WTC11 (cell line): ENCODE measurements around the gene ATP1B3. TPM values are rescaled to one million over a fixed set of nuclear protein-coding genes. Genes with fewer than 3 reads are reported as not detected.

Experiments
- ATAC-seq: fragments of 200-7000 bp; cut with Tn5 transposase; 2 replicates; pipeline ENCODE4 v1.10.0; 2021; ENCODE audit warnings: mild to moderate bottlenecking, moderate library complexity
- CTCF ChIA-PET: fragments of 300-600 bp; sonication (Branson Sonifier 250); formaldehyde crosslinking; loops from one replicate; lab custom pipeline; 2021; ENCODE audit warnings: antibody characterized with exemption; lab: Charles Lee
- POLR2A ChIA-PET: fragments of 350-600 bp; sonication (Branson Sonifier 250); formaldehyde crosslinking; loops from one replicate; lab custom pipeline; 2021; ENCODE audit warnings: antibody characterized with exemption; lab: Charles Lee
- DNase-seq: peaks from one replicate; pipeline ENCODE4 v3.0.0; 2021; ENCODE audit warnings: low spot score
- H3K27ac Mint-ChIP-seq: 2 replicates; pipeline ENCODE4 v1.8.0; 2021; ENCODE audit warnings: mixed read lengths
- H3K27me3 Mint-ChIP-seq: 2 replicates; pipeline ENCODE4 v1.8.0; 2021; ENCODE audit warnings: low read depth, mild to moderate bottlenecking, moderate library complexity, mixed read lengths
- H3K36me3 Mint-ChIP-seq: 2 replicates; pipeline ENCODE4 v1.8.0; 2021; ENCODE audit warnings: mixed read lengths
- H3K4me1 Mint-ChIP-seq: 2 replicates; pipeline ENCODE4 v1.8.0; 2022; ENCODE audit warnings: mixed read lengths
- H3K4me3 Mint-ChIP-seq: 2 replicates; pipeline ENCODE4 v1.8.0; 2021; ENCODE audit warnings: mild to moderate bottlenecking, moderate library complexity, mixed read lengths
- H3K9me3 Mint-ChIP-seq: 2 replicates; pipeline ENCODE4 v1.8.0; 2021; ENCODE audit warnings: mixed read lengths
- ARID4B ChIP-seq: sonication (generic); formaldehyde crosslinking; IDR thresholded peaks from 2 replicates; pipeline ENCODE4 v1.8.0; 2023; ENCODE audit warnings: missing genetic modification reagents, mild to moderate bottlenecking, borderline replicate concordance
- ATF3 ChIP-seq: sonication (generic); formaldehyde crosslinking; conservative IDR thresholded peaks from 2 replicates; pipeline ENCODE4 v1.8.1; 2022; ENCODE audit warnings: mild to moderate bottlenecking, missing genetic modification reagents
- CDX4 ChIP-seq: fragments of 250-450 bp; sonication (Bioruptor Pico); IDR thresholded peaks from 2 replicates; pipeline ENCODE4 v1.9.0; 2021; ENCODE audit warnings: moderate library complexity, mild to moderate bottlenecking, inconsistent platforms, borderline replicate concordance
- CREB1 ChIP-seq: sonication (generic); formaldehyde crosslinking; IDR thresholded peaks from 2 replicates; pipeline ENCODE4 v1.8.0; 2023; ENCODE audit warnings: mild to moderate bottlenecking, missing genetic modification reagents
- EMX1 ChIP-seq: fragments of 250-450 bp; sonication (Bioruptor Pico); IDR thresholded peaks from 2 replicates; pipeline ENCODE4 v1.8.0; 2021; ENCODE audit warnings: mild to moderate bottlenecking
- KAT7 ChIP-seq: sonication (generic); formaldehyde crosslinking; IDR thresholded peaks from 2 replicates; pipeline ENCODE4 v1.8.1; 2023; ENCODE audit warnings: missing genetic modification reagents, mild to moderate bottlenecking, borderline replicate concordance
- NFATC4 ChIP-seq: fragments of 250-450 bp; sonication (Bioruptor Pico); IDR thresholded peaks from 2 replicates; pipeline ENCODE4 v1.9.0; 2021; ENCODE audit warnings: mild to moderate bottlenecking
- RELA ChIP-seq: sonication (generic); formaldehyde crosslinking; IDR thresholded peaks from 2 replicates; pipeline ENCODE4 v1.8.1; 2022; ENCODE audit warnings: missing genetic modification reagents, mild to moderate bottlenecking, borderline replicate concordance
- STAT6 ChIP-seq: sonication (generic); formaldehyde crosslinking; conservative IDR thresholded peaks from 2 replicates; pipeline ENCODE4 v1.8.1; 2023; ENCODE audit warnings: mild to moderate bottlenecking, low read depth, missing genetic modification reagents, moderate library complexity
- ZBTB43 ChIP-seq: sonication (generic); formaldehyde crosslinking; IDR thresholded peaks from 2 replicates; pipeline ENCODE4 v1.8.1; 2023; ENCODE audit warnings: mild to moderate bottlenecking, missing genetic modification reagents
- ZNF317 ChIP-seq: sonication (generic); formaldehyde crosslinking; IDR thresholded peaks from 2 replicates; pipeline ENCODE4 v1.8.1; 2023; ENCODE audit warnings: low read depth, mild to moderate bottlenecking, moderate library complexity, missing genetic modification reagents, borderline replicate concordance
- ZNF396 ChIP-seq: fragments of 250-450 bp; sonication (Bioruptor Pico); IDR thresholded peaks from 2 replicates; pipeline ENCODE4 v1.8.0; 2021; ENCODE audit warnings: mild to moderate bottlenecking, moderate library complexity, borderline replicate concordance
- total RNA-seq: library from RNA; stranded (reverse); gene quantifications from 3 replicates; pipeline ENCODE4 v1.2.3, GENCODE V29; 2021
- TF ChIP-seq, protein P1 (sequence below): fragments of 250-450 bp; sonication (Bioruptor Pico); IDR thresholded peaks from 2 replicates; pipeline ENCODE4 v2.1.2; 2022; ENCODE audit warnings: mild to moderate bottlenecking, moderate library complexity
- TF ChIP-seq, protein P2 (sequence below): sonication (generic); formaldehyde crosslinking; IDR thresholded peaks from 2 replicates; pipeline ENCODE4 v1.8.0; 2023; ENCODE audit warnings: mild to moderate bottlenecking, missing genetic modification reagents
- TF ChIP-seq, protein P3 (sequence below): sonication (generic); formaldehyde crosslinking; IDR thresholded peaks from 2 replicates; pipeline ENCODE4 v1.8.0; 2022; ENCODE audit warnings: mild to moderate bottlenecking, missing genetic modification reagents

Gene ATP1B3
- total RNA-seq, 1 experiment from 2014 or later: 189 TPM

DNA sequence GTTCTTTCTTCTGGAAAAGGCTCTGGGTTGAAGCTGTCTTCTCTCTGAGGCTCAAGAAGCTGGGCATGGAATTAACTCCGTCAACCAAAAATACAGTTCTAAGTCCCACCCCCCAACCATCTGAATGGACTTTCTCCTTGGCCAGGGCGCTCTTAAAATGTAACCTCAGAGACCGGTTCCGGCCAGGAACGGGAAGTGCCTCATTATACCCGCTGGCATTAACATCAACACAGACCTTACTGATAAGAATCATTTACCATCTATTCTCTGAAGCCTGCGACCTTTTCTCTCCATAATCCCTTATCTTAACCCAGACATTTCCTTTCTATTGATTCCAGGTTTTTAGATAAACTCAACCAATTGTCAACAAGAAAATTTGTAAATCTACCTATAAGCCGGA is 64.7 kb downstream of the ATP1B3 start:
- Mint-ChIP-seq H3K4me1 (peaks cover 7% of the 10 kb centered on the region), H3K36me3 (no peaks in the 10 kb centered on the region), H3K27me3 (no peaks in the 10 kb centered on the region), H3K4me3 (no peak overlapping the region), H3K27ac (no peak overlapping the region; the same call in 1 of the 2 replicates), H3K9me3 (no peaks in the 10 kb centered on the region)
- TF ChIP-seq ATF3 (CRISPR knock-in tag): no peak
- no peak for TF ChIP-seq NFATC4
- TF ChIP-seq RELA (CRISPR knock-in tag): no peak
- TF ChIP-seq ZNF317: no peak
- TF ChIP-seq ZBTB43 (CRISPR knock-in tag): no peak
- no peak for TF ChIP-seq ZNF396
- TF ChIP-seq, protein P1, sequence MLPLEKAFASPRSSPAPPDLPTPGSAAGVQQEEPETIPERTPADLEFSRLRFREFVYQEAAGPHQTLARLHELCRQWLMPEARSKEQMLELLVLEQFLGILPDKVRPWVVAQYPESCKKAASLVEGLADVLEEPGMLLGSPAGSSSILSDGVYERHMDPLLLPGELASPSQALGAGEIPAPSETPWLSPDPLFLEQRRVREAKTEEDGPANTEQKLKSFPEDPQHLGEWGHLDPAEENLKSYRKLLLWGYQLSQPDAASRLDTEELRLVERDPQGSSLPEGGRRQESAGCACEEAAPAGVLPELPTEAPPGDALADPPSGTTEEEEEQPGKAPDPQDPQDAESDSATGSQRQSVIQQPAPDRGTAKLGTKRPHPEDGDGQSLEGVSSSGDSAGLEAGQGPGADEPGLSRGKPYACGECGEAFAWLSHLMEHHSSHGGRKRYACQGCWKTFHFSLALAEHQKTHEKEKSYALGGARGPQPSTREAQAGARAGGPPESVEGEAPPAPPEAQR: no peak
- DNase-seq (no peak), ATAC-seq (no peak)
- ChIA-PET CTCF (interaction anchor here (0.6 to 1.5 kb wide), 5 partner anchors 144 to 898 kb away, joined by 3 to 4 read pairs (median 3); no protein-coding TSS in a partner anchor), POLR2A (no interaction called here)

DNA sequence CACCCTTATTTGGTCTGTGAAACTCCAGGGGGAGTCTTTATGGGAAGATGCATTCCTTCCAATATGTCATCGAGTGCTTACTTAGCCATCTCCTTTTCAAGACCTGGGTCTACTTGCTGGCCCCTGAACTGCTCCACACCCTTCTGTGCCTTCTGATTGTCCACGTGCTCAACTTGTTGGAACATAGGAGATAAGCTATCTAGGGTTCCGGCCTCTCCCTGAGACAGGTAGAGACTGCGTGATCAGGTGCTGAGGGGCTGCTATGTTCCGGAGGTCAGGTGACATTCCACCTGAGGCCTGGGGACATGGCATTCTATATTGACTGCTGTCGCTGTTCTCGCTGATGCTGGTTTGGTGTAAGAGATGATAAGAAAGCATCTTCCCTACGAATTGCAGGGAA is 65.6 kb downstream of the ATP1B3 start:
- peaks cover 7% of the 10 kb centered on the region for H3K4me1 Mint-ChIP-seq
- H3K27ac Mint-ChIP-seq: no peak overlapping the region
- DNase-seq: no peak
- ChIA-PET POLR2A (no interaction called here), CTCF (no interaction called here)
- H3K4me3 Mint-ChIP-seq: no peak overlapping the region
- H3K27me3 Mint-ChIP-seq: no peaks in the 10 kb centered on the region
- no peak for ATAC-seq
- H3K36me3 Mint-ChIP-seq: no peaks in the 10 kb centered on the region
- no peaks in the 10 kb centered on the region for H3K9me3 Mint-ChIP-seq
- TF ChIP-seq CDX4 (CRISPR knock-in tag) (no peak), EMX1 (CRISPR knock-in tag) (no peak), STAT6 (CRISPR knock-in tag) (no peak), CREB1 (CRISPR knock-in tag) (no peak), KAT7 (no peak), ARID4B (CRISPR knock-in tag) (no peak)
- TF ChIP-seq, protein P2, sequence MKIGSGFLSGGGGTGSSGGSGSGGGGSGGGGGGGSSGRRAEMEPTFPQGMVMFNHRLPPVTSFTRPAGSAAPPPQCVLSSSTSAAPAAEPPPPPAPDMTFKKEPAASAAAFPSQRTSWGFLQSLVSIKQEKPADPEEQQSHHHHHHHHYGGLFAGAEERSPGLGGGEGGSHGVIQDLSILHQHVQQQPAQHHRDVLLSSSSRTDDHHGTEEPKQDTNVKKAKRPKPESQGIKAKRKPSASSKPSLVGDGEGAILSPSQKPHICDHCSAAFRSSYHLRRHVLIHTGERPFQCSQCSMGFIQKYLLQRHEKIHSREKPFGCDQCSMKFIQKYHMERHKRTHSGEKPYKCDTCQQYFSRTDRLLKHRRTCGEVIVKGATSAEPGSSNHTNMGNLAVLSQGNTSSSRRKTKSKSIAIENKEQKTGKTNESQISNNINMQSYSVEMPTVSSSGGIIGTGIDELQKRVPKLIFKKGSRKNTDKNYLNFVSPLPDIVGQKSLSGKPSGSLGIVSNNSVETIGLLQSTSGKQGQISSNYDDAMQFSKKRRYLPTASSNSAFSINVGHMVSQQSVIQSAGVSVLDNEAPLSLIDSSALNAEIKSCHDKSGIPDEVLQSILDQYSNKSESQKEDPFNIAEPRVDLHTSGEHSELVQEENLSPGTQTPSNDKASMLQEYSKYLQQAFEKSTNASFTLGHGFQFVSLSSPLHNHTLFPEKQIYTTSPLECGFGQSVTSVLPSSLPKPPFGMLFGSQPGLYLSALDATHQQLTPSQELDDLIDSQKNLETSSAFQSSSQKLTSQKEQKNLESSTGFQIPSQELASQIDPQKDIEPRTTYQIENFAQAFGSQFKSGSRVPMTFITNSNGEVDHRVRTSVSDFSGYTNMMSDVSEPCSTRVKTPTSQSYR (CRISPR knock-in tag): no peak
- TF ChIP-seq, protein P3, sequence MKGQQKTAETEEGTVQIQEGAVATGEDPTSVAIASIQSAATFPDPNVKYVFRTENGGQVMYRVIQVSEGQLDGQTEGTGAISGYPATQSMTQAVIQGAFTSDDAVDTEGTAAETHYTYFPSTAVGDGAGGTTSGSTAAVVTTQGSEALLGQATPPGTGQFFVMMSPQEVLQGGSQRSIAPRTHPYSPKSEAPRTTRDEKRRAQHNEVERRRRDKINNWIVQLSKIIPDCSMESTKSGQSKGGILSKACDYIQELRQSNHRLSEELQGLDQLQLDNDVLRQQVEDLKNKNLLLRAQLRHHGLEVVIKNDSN: no peak
